ENCODE measurements around the gene ZFP30. TPM values are rescaled to one million over a fixed set of nuclear protein-coding genes. Genes with fewer than 3 reads are reported as not detected.

ZFP30 gene
- total and polyA plus RNA-seq, 2 of the 13 experiments (the other 11 are each of a cell fraction or from before 2014, with no cell fraction given) = 3.4 to 19.2 TPM

DNA sequence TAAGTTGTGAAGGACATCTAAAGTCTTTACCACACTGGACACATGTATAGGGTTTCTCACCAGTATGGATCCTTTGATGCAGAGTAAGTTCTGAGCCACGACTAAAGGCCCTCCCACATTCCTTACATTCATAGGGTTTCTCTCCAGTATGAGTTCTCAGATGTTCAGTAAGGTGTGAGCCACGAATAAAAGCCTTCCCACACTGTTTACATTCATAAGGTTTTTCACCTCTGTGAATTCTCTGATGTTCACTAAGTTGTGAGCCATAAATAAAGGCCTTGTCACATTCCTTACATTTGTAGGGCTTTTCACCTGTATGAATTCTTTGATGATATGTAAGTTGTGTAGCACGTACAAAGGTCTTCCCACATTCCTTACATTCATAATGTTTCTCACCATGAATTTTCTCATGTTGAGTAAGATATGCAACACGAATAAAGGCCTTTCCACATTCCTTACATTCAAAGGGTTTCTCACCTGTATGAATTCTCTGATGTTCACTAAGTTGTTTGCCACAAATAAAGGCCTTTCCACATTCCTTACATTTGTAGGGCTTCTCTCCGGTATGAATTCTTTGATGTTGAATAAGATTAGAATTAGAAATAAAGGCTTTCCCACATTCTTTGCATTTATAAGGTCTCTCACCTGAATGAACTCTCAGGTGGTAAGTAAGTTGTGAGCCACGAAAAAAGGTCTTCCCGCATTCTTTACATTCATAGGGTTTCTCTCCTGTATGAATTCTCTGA lies 90.5 kb downstream of the ZFP30 start:
- ATAC-seq (no peak), FAIRE-seq (no peak), DNase-seq (ENCODE audit: low spot score) (no peak)
- Histone ChIP-seq H3K27ac (ENCODE audit: extremely low read length, insufficient read depth, low read length) (no peak overlapping the region), H3K27me3 (ENCODE audit: control insufficient read depth in 1 of 2, insufficient read depth in 2 of 2, low read length in 2 of 2) (no peaks in the 10 kb centered on the region), H3K4me3 (replicated peaks in 1 of 3; ENCODE audit: insufficient read depth in 1 of 3, low read depth in 2 of 3, low read length in 3 of 3) (no peak overlapping the region), H3K9me3 (ENCODE audit: low read length) (peaks cover 91% of the 10 kb centered on the region), H2AFZ (ENCODE audit: low read length) (no peak overlapping the region), H3K4me1 (ENCODE audit: insufficient read depth, low read length) (no peaks in the 10 kb centered on the region), H3K79me2 (ENCODE audit: insufficient read depth, low read length) (no peaks in the 10 kb centered on the region), H3K9ac (ENCODE audit: insufficient read depth, low read depth, low read length) (no peak overlapping the region), H4K20me1 (ENCODE audit: insufficient read depth, low read length) (no peaks in the 10 kb centered on the region), H3K4me2 (ENCODE audit: low read depth, low read length) (no peak overlapping the region), H3K36me3 (replicated peaks in 1 of 2; ENCODE audit: control insufficient read depth in 1 of 2, insufficient read depth in 2 of 2, low read length in 2 of 2) (0 out of 5 replicates have a peak, but pooled peaks cover 0 to 5% of the 10 kb centered on the region in 2 experiments)
- in situ Hi-C loops (cut with HindIII; ENCODE audit: extremely low pct_ligation_motif_present, low pct_unique_long_range_greater_than_20kb) = no loop called here
- BruUV-seq (replicated peaks) = no TSS peak
- TF ChIP-seq ZNF274 (CRISPR knock-in tag; IDR thresholded peaks at IDR 0.05) (peak; percentile 98; the same call in 1 of the 2 replicates), PLRG1 (conservative IDR thresholded peaks at IDR 0.05) (no peak)
- TF ChIP-seq, protein P1, sequence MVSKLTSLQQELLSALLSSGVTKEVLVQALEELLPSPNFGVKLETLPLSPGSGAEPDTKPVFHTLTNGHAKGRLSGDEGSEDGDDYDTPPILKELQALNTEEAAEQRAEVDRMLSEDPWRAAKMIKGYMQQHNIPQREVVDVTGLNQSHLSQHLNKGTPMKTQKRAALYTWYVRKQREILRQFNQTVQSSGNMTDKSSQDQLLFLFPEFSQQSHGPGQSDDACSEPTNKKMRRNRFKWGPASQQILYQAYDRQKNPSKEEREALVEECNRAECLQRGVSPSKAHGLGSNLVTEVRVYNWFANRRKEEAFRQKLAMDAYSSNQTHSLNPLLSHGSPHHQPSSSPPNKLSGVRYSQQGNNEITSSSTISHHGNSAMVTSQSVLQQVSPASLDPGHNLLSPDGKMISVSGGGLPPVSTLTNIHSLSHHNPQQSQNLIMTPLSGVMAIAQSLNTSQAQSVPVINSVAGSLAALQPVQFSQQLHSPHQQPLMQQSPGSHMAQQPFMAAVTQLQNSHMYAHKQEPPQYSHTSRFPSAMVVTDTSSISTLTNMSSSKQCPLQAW (CRISPR knock-in tag; IDR thresholded peaks at IDR 0.05) = no peak
- ChIA-PET POLR2A (no interaction called here), CTCF (ENCODE audit: low intra/inter-chr PET ratio, low total read pairs) (no interaction called here)
- 64% methylated on average over 7 of the region's 7 CpGs for WGBS (ENCODE audit: low lambda C conversion rate)
- intact Hi-C loops (cut with micrococcal nuclease; ENCODE audit: unreplicated experiment) = no loop called here

Small RNAs within 50 kb of the gene (small RNA-seq; reads per million reads assigned to genes)
- gene SELENOKP1 (ENCODE audit: insufficient read depth in 2 of 3, insufficient read length in 3 of 3, low read depth in 2 of 3, low replicate concordance in 1 of 3) = 0 reads per million in 3 experiments

Other genes with a start within 250 kb of the ZFP30 start
- 5.7 and 7.0 TPM in 2 replicates for gene ZNF569, start 188.0 kb downstream of the ZFP30 start, total RNA-seq (2016; rRNA removed; fragmentation: Illumina TruSeq; extraction: Trizol)
- 1.2 and 1.4 TPM in 2 replicates for gene ZNF569, start 188.0 kb downstream of the ZFP30 start, polyA plus RNA-seq (2011; rRNA removed)
- 4.4 and 6.0 TPM in 2 replicates for gene ZNF570, start 186.1 kb downstream of the ZFP30 start, total RNA-seq (2016; rRNA removed; fragmentation: Illumina TruSeq; extraction: Trizol)
- 1.0 and 1.4 TPM in 2 replicates for gene ZNF570, start 186.1 kb downstream of the ZFP30 start, polyA plus RNA-seq (2011; rRNA removed)
- 0.20 and 0.35 TPM in 2 replicates for gene ZNF793, start 148.5 kb downstream of the ZFP30 start, total RNA-seq (2016; rRNA removed; fragmentation: Illumina TruSeq; extraction: Trizol)
- gene ZNF793, start 148.5 kb downstream of the ZFP30 start, polyA plus RNA-seq (2011; rRNA removed) = 0.13 and 0.14 TPM in 2 replicates
- 1.9 and 4.0 TPM in 2 replicates for gene ZNF571, start 60.7 kb downstream of the ZFP30 start, total RNA-seq (2016; rRNA removed; fragmentation: Illumina TruSeq; extraction: Trizol)
- gene ZNF571, start 60.7 kb downstream of the ZFP30 start, polyA plus RNA-seq (2011; rRNA removed) = 1.3 and 1.6 TPM in 2 replicates
- 0.21 and 0.40 TPM in 2 replicates for gene ZNF540, start 60.6 kb downstream of the ZFP30 start, total RNA-seq (2016; rRNA removed; fragmentation: Illumina TruSeq; extraction: Trizol)
- gene ZNF540, start 60.6 kb downstream of the ZFP30 start, polyA plus RNA-seq (2011; rRNA removed) = 0.21 and 0.47 TPM in 2 replicates
- 8.3 and 11.3 TPM in 2 replicates for gene ZNF607, start 64.3 kb upstream of the ZFP30 start, total RNA-seq (2016; rRNA removed; fragmentation: Illumina TruSeq; extraction: Trizol)
- gene ZNF607, start 64.3 kb upstream of the ZFP30 start, polyA plus RNA-seq (2011; rRNA removed) = 3.8 and 4.2 TPM in 2 replicates
- 9.3 and 16.0 TPM in 2 replicates for gene ZNF573, start 124.1 kb upstream of the ZFP30 start, total RNA-seq (2016; rRNA removed; fragmentation: Illumina TruSeq; extraction: Trizol)
- gene ZNF573, start 124.1 kb upstream of the ZFP30 start, polyA plus RNA-seq (2011; rRNA removed) = 2.1 and 3.1 TPM in 2 replicates